Ishikawa (cell line): ENCODE results near the gene WNK1.

ENCODE experiments used
- CEBPB ChIP-seq: IDR thresholded peaks from 2 replicates; pipeline ENCODE4 v1.6.1; 2012
- CREB1 ChIP-seq: IDR thresholded peaks from 2 replicates; pipeline ENCODE4 v1.6.1; 2012; ENCODE audit warnings: low read depth
- EGR1 ChIP-seq: IDR thresholded peaks from 2 replicates; pipeline ENCODE4 v1.6.1; 2012
- EP300 ChIP-seq: IDR thresholded peaks from 2 replicates; pipeline ENCODE4 v1.6.1; 2012; ENCODE audit warnings: borderline replicate concordance
- FOXM1 ChIP-seq: IDR thresholded peaks from 2 replicates; pipeline ENCODE4 v1.6.1; 2012; ENCODE audit warnings: low read depth, borderline replicate concordance
- MAX ChIP-seq: IDR thresholded peaks from 2 replicates; pipeline ENCODE4 v1.6.1; 2012
- NFIC ChIP-seq: IDR thresholded peaks from 2 replicates; pipeline ENCODE4 v1.6.1; 2012
- RAD21 ChIP-seq: IDR thresholded peaks from 2 replicates; pipeline ENCODE4 v1.6.1; 2012; ENCODE audit warnings: low read depth
- REST ChIP-seq: IDR thresholded peaks from 2 replicates; pipeline ENCODE4 v1.6.1; 2012; ENCODE audit warnings: low read depth, mild to moderate bottlenecking
- TAF1 ChIP-seq: IDR thresholded peaks from 2 replicates; pipeline ENCODE4 v1.6.1; 2012; ENCODE audit warnings: low read depth, mild to moderate bottlenecking
- TCF12 ChIP-seq: IDR thresholded peaks from 2 replicates; pipeline ENCODE4 v1.6.1; 2012; ENCODE audit warnings: low read depth
- TEAD4 ChIP-seq: IDR thresholded peaks from 2 replicates; pipeline ENCODE4 v1.6.1; 2012
- USF1 ChIP-seq: IDR thresholded peaks from 2 replicates; pipeline ENCODE4 v1.6.1; 2012
- YY1 ChIP-seq: IDR thresholded peaks from 2 replicates; pipeline ENCODE4 v1.6.1; 2012; ENCODE audit warnings: low read depth
- ZBTB7A ChIP-seq: IDR thresholded peaks from 2 replicates; pipeline ENCODE4 v1.6.1; 2012; ENCODE audit warnings: low read depth

WNK1 gene

GRCh38 chr12:953776-954175 is 201.4 kb downstream of the WNK1 start:
- TF ChIP-seq EGR1 (no peak), MAX (no peak), CEBPB (no peak), FOXM1 (no peak), CREB1 (no peak), EP300 (no peak), RAD21 (no peak), TCF12 (no peak), YY1 (no peak), ZBTB7A (no peak), USF1 (no peak), NFIC (no peak), TAF1 (no peak), REST (no peak), TEAD4 (no peak)

GRCh38 chr12:954741-955140 is 202.4 kb downstream of the WNK1 start:
- TF ChIP-seq TCF12: no peak
- no peak for TF ChIP-seq CREB1
- no peak for TF ChIP-seq TEAD4
- no peak for TF ChIP-seq EP300
- TF ChIP-seq YY1: no peak

GRCh38 chr12:955939-956338 is 203.6 kb downstream of the WNK1 start:
- peak; percentile 63 for TF ChIP-seq USF1
- no peak for TF ChIP-seq TCF12

GRCh38 chr12:958588-959123 is 206.3 kb downstream of the WNK1 start:
- TF ChIP-seq EGR1: no peak
- TF ChIP-seq NFIC: no peak
- no peak for TF ChIP-seq EP300
- TF ChIP-seq FOXM1: no peak
- TF ChIP-seq YY1: no peak
- no peak for TF ChIP-seq REST
- no peak for TF ChIP-seq TCF12
- TF ChIP-seq ZBTB7A: no peak
- TF ChIP-seq CEBPB: no peak
- no peak for TF ChIP-seq RAD21
- TF ChIP-seq TEAD4: no peak
- TF ChIP-seq CREB1: no peak
- no peak for TF ChIP-seq MAX
- TF ChIP-seq TAF1: no peak
- TF ChIP-seq USF1: no peak
